ENCODE results near the gene USP9X.
"Not testable (repeated sequence)": the region's sequence is repeated elsewhere in the genome, so short reads cannot be mapped to it uniquely, and the experiment has no call there.

Gene USP9X

DNA sequence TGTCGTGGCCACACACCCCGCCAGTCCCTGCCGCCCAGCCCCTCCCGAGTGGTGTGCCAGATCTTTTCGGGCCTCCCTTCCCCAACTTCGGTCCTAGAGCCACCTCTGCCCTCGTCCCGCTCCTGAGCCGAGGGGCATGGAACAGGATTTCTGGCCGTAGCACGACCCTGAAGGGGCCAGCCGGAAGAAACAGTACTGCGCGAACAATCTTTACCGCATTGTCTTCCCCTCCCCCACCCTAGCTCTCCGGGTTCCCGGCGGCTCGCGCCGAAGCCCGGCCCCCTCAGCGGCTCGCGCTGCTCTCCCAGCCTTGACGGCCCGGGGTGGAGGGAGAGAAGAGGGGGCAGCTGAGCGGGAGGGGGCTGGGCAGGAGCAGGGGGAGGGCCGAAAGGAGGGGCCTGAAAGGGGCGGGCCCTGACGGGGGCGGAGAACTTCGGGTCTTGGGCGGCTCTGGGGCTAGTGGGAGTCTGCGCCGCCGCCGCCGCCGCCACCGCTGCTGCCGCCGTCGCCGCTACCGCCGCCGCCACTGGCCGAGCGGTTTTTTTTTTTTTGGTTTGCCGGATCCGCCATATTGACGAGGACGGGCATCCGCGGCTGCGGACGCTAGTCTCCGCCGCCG lies at the start of gene USP9X:
TSS of gene USP9X (plus strand) at position 553 of the 619 bp plus-strand sequence. CDS start 38,184 bp downstream, outside the sequence.
- DNase-seq (ENCODE audit: low read depth): peak; percentile 76

- DNase-seq (ENCODE audit: low read depth): no peak
Observed at GRCh38 chrX:41035582-41035981, 49.7 kb upstream of the USP9X start.

DNA sequence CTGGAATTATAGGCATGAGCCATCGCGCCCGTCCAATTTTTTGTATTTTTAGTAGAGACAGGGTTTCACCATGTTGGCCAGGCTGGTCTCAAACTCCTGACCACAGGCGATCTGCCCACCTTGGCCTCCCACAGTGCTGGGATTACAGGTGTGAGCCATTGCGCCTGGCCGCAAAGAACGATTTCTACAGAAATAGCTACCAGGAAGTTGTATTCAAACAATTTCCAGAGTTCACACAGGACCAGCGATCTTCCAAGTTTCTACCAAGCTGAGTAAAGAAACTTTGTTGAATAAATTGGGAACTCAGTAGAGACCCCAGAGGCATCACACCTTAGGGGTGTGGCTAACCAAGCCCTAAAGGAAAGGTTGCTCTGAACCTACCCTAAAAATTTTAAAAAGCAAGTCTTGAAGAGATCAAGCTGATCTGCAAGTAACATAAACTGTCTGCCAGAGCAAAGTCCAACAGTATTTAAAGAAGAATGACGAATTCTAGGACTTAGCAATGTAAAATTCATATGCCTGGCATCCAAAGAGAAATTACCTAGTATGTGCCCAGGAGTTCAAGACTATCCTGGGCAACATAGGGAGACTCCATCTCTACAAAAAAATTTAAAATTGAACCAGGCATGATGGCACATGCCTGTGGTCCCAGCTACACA lies 48.4 kb upstream of the USP9X start:
- no peak for DNase-seq (ENCODE audit: low read depth)

GRCh38 chrX:41043196-41043595 lies 42.0 kb upstream of the USP9X start:
- no peak for DNase-seq (ENCODE audit: low read depth)

- no peak for DNase-seq (ENCODE audit: low read depth)
Observed at GRCh38 chrX:41043674-41044345, 41.4 kb upstream of the USP9X start.

GRCh38 chrX:41045960-41046567 lies 39.2 kb upstream of the USP9X start:
- DNase-seq (ENCODE audit: low read depth): no peak

DNA sequence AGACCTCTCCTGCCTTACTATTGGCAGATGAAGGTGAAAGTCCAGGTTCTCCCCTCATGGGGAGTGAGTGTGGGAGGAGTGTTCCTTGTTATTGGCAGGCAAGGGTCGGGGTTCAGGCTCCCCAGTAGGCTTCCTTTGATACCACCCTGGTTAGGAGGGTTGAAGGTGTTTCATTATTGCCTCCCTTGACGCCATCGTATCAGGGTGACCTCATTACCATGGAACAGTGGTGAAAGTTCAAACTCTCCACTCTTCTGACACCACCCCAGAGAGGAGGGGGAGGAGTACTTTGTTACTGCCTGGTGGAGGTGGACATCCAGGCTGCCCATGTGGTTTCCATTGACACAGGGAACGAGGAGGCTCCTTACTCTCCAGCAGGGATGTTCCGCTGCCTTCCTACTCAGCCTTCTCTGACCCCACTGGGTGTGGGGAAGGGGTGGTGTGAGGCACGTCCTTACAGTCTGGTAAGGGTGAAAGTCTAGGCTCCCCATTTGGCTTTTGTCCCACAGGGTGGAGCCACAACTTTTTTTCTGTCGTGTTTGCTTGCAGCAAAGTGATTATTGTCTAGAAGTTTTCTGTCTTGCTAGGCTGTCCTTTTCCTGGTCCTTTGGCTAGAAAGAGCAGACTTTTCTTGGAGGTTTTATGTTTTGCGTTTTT lies 37.2 kb upstream of the USP9X start:
- DNase-seq (ENCODE audit: low read depth): no peak

DNA sequence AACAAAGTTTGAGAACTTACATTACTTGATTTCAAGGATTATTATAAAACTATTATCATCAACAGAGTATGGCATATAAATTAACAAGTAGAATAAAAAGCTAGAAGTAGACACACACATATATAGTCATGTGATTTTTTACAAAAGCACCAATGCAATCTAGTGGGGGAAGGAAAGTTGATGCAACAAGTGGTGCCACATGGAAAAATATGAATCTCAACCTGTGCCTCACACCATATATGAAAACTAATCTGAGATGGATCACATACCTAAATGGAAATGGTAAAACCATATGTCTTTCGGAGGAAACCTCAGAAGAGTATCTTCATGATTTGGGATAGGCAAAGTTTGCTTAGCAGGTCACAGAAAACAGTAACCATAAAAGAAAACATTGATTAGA lies 34.9 kb upstream of the USP9X start:
- DNase-seq (ENCODE audit: low read depth): no peak

DNA sequence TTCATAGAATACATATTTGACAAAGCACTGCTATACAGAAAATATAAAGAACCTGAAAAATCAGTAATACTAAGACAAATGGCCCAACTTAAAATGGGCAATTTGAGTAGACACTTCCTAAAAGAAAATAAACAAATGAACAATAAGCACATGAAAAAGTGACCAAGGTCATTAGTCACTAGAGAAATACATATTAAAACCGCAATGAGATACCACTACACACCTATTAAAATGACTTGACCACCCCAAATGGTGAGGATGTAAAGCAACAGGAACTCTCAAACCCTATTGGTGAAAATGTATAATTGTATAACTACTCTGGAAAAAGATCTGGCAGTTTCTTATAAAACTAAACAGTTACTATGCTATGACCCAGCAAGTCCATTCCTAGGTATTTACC lies 34.0 kb upstream of the USP9X start:
- DNase-seq (ENCODE audit: low read depth): no peak

DNA sequence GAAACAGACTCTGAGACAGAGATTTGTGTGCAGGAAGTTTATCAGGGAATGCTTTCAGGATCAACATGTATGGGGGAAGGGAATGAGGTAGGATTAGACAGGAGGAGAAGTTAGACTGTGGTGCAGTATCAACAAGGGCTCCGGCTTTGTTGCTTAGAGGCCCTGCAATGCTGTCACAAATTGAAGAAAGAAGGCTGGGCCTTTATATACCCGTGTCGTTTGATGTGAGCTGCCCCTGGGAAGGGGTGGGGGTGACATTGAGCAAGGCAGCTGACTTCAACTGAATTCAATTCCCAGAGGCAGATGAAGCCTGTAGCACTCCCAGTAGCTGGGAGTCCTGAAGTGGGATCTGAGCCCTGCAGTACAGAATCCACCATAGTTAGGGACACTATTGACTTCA lies 29.5 kb upstream of the USP9X start:
- DNase-seq (ENCODE audit: low read depth): no peak

DNA sequence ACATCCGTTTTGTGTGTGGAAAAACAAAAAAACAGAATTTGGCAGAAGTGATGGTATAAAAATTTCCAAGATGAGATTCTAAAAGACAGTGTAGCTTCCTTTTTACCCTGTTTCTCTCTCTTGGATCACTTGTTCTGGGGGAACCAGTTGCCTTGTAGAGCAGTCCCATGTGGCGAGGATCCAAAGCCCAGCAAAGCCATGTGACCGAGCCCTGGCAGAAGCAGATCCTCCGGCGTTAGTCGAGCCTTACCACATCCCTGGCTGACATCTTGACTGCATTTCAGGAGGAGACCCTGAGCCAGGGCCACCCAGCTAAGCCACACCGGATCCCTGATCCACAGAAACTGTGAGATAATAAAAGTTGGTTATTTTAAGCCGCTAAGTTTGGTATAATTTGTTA lies 22.0 kb upstream of the USP9X start:
- not testable (repeated sequence) for DNase-seq (ENCODE audit: low read depth)

DNA sequence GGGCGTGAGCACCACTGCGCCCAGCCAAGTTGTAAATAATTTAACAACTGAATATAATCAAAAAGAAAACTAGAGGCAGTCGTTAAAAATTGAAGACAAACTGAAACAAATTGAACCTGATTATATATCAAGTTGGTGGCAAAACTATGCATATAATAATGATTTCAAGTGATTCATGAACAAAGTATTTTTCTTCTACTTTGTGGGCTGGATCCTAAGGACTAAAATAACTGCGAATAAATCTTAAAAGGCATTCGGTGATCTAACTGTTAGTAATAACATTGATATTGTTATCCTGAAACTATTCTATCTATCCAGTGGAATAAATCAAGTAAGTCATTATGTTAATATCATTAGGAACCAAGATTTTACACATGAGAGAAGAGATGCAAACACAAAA lies 21.2 kb upstream of the USP9X start:
- DNase-seq (ENCODE audit: low read depth): no peak

GRCh38 chrX:41066391-41066790 lies 18.9 kb upstream of the USP9X start:
- DNase-seq (ENCODE audit: low read depth): no peak

- DNase-seq (ENCODE audit: low read depth): no peak
Observed at GRCh38 chrX:41066969-41067368, 18.3 kb upstream of the USP9X start.

DNA sequence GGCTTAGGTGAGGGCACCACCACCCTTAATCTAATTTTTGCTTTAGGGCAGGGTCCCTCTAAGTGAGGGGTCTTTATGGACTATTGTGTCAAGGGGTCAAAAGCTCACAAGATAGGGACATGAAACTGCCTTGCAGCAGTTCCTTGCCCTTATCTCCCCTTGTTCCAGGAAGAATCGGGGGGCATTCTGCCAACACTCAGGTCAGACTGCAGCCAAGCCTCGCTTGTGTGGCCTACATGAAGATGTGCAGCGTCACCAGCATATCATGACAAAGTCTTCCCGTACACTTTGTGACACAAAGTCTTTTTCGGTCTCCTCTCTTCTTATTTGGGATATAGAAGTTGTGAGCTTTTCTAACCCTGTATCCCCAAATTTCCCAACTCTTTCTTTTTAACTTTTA lies 17.5 kb upstream of the USP9X start:
- DNase-seq (ENCODE audit: low read depth): no peak

DNA sequence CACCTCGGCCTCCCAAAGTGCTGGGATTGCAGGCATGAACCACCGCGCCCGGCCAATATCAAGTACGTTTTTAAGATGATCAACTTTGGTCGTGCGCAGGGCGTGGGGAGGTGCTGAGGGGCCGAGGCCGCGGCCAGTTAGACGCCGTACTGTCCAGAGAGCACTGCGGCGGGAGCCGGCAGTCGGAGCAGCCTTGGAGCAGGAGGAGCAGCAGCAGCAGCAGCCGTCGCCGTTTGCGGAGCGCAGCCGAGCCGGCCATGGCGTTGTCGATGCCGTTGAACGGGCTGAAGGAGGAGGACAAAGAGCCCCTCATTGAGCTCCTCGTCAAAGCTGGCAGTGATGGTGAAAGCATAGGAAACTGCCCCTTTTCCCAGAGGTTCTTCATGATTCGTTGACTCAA lies 8.5 kb upstream of the USP9X start:
- DNase-seq (ENCODE audit: low read depth): no peak

DNA sequence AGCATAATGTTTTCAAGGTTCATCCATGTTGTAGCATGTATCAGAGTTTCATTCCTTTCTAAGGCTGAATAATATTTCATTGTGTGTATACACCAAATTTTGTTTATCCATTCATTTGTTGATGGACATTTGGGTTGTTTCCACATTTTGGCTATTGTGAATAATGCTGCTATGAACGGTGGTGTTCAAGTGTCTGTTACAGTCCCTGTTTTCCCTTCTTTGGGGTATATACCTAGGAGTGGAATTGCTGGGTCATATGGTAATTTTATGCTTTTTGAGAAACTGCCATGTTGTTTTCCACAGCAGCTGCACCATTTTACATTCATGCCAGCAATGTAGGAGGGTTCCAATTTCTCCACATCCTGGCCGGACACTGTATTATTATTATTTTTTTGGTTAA lies 3.4 kb upstream of the USP9X start:
- DNase-seq (ENCODE audit: low read depth): no peak

DNA sequence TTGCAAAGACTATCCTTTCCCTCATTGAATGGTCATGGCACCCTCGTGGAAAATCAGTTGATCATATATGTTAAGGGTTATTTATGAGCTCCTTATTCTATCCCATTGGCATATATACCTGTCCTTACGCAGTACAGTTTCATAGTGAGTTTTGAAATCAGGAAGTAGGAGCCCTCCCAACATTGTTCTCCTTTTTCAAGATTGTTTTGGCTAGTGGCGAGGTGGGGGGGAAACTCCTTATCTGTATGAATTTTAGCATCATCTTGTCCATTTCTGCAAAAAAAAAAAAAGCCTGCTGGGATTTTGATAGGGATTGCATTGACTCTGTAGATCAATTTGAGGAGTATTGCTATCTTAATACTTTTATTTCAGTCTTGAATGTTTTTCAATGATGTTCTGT lies 2.5 kb upstream of the USP9X start:
- DNase-seq (ENCODE audit: low read depth): no peak

- DNase-seq (ENCODE audit: low read depth): peak; percentile 95
Observed at GRCh38 chrX:41084044-41084892, 977 bp upstream of the USP9X start.

DNA sequence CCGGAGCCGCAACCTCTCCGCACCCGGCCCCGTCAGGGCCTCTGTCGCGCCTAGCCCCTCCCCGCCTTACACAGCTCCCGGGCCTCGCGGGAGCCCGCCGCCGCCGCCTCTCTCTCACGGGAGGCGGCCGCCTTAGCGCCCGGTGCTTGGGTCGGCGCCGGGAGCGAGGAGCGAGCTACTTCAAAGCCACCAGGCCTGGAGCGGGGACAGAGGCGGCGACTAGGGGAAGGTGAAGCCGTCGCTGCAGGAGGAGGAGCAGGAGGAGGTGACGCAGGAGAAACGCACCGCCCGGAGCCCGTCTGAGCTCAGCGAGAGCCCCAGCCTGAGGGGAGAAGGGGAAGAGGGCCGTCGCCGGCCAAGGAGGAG lies 250 bp downstream of the USP9X start:
- peak; percentile 45 for DNase-seq (ENCODE audit: low read depth)

GRCh38 chrX:41085878-41086626 lies 807 bp downstream of the USP9X start:
- DNase-seq (ENCODE audit: low read depth): peak; percentile 12
